MM.1S (cell line): ENCODE results near the gene PCDH9.

Experiments
- CTCF ChIP-seq: fragments of 300-600 bp; sonication (generic); IDR thresholded peaks from 2 replicates; pipeline ENCODE4 v1.5.1; 2016; ENCODE audit warnings: antibody characterized with exemption, low read length, mixed read lengths
- EZH2 ChIP-seq: fragments of 300-600 bp; sonication (generic); optimal IDR thresholded peaks from 2 replicates; pipeline ENCODE3; 2017; ENCODE audit warnings: low read depth, mild to moderate bottlenecking, antibody characterized with exemption, low read length, mixed read lengths

GRCh38 chr13:66775196-66775595 lies 454.9 kb downstream of the PCDH9 start:
- TF ChIP-seq CTCF (no peak), EZH2 (no peak)
